Measurements from ENCODE around the gene PDE2A.

The PDE2A gene

DNA sequence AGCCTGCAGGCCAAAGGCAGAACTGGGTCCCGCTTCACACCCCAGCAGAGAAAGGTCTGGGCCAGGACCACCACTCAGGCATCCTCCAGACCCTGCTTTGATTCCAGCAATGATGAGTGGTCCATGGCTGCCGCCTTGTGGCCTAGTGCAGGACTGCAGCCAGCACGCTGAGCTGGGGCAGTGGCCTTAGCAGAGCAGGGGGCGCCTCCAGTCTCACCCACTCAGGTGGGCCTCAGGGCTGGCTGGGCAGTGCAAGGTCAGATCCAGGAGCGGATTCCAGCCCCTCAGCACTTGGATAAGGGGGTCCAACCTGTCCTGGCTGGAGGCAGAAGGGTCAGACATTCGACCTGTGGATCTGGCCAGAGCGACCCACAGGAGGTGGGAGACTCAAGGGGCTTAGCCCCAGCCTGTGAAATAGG, 9.6 kb upstream of the PDE2A start:
- DNase-seq (ENCODE audit: low read depth), result peak; percentile 61

GRCh38 chr11:72682858-72683243, 8.6 kb upstream of the PDE2A start:
- no peak for DNase-seq (ENCODE audit: low read depth)

DNA sequence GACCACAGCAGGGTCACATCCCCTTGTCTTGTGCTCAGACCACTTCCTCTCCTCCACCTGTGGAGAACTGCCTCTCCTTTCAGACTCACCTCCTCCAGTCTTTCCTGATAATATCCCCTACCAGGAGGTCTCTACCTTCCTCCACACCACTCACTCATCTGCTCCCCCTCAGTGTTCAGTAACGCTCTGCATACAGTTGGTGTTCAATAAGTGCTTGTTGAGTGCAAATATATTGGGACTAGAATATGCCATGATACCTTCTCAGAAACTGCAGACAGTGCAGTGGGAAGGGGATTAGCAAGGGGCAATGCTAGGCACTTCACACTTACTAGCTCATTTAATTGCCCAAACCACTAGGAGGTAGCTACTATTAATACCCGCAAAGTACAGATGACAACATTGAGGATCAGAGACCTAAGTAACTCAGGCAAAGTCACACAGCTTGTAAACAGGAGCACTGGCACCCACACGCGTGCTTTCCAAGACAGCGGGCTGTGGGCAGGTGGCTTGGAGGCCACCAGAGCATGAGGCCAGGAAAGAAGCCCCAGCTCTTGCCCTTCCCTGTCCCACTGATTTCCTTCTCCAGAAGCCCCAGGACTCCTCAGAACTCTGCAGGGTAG, 8.1 kb upstream of the PDE2A start:
- DNase-seq (ENCODE audit: low read depth), result no peak

DNA sequence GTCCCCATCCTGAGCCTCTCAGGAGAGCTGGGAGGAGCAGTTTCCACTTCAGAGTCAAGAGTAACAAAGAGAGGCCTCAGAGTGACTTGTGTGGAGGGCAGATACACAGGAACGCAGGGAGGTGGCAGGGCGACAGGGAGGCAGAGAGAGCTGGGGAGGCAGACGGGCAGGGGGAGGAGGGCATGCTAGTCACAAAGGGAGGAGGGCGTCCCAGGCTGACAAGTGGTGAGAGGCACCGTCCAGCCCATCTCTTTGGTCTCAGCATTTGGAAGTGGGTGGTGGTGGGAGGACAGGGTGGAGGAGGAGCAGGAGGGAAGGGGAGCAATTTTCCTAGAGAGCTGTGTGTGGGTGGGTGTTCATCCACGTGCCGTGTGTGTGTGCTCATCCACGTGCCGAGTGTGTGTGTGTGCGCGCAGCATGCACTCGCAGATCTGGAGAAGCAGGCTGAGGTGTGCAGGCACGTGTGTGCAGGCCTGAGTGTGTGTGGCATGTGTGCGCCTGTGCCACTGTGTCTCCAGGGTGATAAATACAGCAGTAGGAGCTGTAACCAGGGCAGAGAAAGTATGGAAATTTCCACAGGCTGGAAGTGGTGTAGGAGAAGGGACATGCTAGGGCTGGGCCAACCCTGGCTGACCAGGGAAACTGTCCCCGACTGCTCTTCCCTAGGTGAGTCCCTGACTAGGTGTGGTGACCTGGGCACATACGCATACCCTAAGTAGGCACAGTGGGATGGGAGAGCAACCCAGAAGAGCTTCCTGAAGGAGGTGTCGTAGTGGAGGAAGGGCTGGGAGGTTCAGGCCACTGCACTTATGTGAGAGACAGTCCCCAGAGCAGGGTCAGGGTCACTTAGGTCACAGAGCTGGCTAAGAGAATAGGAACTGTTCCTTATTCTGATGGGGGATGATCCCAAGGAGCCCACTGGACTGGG, 7.3 kb upstream of the PDE2A start:
- DNase-seq (ENCODE audit: low read depth), result no peak

DNA sequence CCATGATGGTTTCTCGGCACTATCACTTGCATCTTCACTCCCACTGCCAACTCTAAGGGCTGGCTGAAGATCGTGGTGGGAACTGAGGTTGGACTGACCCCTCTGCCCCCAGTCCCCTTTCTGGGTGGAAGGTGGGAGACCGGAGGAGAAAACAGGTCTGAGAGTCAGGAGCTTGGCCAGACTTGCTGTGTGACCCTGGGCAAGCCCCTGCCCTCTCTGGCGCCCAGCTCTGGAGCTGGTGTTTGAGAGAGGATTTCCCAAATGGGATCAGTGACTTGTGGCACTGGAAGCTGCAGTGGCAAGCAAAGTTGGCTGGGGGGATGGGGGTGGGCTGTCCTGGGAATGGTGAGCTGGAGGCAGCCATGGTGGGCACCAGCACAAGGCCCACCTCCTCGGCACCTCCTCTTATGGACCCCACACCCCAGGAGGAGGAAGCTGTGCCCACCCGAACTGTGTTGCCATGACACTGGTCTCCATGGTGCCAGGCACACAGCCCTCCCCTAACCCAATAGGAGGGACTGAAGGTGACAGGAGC, 6.5 kb upstream of the PDE2A start:
- DNase-seq (ENCODE audit: low read depth), result no peak

- no peak for DNase-seq (ENCODE audit: low read depth)
Observed at GRCh38 chr11:72679869-72680268, 5.6 kb upstream of the PDE2A start.

DNA sequence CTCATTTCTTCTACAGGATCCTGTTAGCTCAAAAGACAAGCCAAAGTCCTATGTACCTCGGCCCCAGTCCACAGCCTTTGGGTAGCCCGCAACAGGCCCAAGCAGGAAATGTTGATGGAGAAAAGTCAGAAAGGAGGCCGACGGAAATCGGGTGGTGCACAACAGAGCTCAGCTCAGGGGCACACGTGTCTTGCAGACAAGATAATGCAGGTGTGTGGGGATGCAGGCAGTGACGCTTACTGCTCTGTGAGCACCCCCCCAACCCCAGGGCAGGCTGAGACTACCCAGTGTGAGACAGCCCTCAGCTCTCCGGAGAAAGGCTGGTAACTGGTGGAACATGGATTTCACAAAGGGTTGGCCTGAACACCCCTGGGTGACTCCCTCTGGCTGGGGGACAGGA, 4.3 kb upstream of the PDE2A start:
- DNase-seq (ENCODE audit: low read depth), result no peak

- DNase-seq (ENCODE audit: low read depth), result peak; percentile 54
Observed at GRCh38 chr11:72676861-72677341, 2.7 kb upstream of the PDE2A start.

DNA sequence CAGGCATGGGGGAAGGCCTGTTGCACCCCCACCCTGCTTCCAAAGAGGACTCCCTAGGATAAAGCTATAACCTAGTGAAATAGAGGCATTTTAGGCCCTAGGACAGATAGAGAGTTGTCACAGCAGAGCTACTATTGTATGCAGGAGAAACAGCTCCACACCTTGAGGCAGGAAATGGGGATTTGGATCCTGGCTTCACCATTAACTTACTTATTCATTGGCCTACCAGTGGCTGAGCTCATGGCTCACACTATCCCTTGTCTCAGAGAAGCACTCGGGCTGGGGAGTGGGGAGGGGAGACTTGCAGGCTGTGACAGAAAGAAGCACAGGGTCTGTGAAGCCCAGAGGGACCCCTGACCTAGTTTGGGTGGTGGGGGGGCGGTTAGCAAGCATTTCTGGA, 999 bp upstream of the PDE2A start:
- no peak for DNase-seq (ENCODE audit: low read depth)

GRCh38 chr11:72673284-72673942, 809 bp downstream of the PDE2A start:
- DNase-seq (ENCODE audit: low read depth), result no peak

DNA sequence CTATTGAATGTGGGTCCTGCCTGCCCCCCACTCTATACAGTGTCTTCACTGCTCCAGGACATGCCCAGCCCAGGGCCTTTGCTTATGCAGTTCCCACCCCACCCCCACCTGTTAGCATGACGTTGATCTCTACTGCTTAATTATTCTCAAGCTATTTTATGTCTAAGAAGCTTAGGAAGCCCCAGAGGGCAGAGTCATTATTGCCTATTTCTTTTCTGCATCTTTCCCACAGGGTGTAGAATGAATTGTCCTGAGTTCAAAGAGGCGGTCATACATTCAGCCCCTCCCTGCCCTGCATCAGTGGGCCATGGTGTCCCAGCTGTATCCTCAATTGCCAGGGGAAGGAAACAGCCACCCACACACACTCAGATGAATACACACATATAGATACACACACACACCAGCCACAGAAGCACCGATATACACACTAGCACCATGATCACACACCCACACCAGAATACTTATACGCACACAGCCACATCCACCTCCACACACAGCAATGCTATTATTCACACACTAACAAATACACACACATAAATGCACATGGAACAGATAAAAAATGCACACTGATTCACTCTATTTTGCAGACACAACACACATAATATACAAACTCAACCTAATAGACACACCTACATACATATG, 1.5 kb downstream of the PDE2A start:
- DNase-seq (ENCODE audit: low read depth), result no peak

DNA sequence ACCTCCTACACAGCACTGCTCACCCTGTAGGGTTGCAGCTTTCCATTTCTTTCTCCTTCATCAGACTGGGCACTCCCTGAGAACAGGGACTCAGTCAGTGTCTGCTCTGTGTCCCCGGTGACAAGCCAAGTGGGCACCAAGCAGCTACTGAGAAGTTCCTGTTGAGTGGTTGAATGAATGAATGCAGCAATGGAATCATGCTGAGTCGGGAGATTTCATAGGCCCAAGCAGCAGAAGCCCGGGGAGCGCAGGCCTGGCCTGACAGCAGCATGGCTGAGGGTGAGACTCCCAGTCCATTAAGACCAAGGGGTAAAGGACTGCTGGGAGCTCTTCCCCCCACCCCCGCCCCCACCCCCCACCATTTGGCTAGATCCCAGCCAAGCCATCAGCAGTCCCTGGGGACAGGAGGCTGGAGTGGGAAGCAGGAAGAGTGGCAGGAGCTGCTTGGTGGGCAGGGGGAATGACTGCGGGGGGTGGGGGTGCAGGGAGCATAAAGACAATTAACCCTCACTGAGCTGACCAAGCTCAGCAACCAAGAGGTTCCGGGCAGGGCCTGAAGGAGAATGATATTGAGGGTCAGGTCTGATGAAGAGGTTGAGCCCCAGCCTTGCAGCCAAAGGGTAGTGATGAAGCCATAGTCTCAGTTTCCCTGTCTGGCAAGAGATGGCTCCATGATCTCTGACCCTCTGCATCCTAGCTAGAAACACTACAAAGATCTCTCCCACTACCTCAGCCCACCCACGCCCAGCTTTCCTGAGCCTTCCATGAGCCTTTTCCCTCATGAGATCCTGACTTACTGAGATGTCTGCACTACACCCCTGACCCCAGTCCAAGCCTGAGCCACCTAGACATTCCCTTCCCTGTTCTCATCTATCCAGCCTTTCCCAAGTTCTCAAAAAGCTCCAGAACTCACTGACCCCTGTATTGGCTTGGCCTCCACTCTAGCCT, 2.8 kb downstream of the PDE2A start:
- DNase-seq (ENCODE audit: low read depth), result no peak

DNA sequence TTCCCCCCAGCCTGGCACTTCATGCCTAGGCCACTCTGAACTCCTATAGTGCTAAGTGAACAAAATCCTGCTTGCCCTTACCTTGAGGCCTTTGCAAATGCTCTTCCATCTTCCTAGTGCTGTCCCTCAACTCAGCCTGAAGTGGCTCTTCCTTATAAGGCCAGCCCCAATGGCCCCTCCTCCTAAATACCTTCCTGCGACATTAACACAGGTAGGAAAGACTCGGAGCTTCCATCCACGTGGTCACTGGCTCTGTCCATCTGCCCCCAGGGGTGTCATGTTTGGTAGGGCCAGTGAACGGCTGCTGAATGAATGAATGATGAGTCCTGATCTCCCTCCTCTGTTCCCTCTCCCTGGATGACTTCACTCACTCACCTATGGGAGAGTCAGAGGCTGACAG, 4.2 kb downstream of the PDE2A start:
- no peak for DNase-seq (ENCODE audit: low read depth)

DNA sequence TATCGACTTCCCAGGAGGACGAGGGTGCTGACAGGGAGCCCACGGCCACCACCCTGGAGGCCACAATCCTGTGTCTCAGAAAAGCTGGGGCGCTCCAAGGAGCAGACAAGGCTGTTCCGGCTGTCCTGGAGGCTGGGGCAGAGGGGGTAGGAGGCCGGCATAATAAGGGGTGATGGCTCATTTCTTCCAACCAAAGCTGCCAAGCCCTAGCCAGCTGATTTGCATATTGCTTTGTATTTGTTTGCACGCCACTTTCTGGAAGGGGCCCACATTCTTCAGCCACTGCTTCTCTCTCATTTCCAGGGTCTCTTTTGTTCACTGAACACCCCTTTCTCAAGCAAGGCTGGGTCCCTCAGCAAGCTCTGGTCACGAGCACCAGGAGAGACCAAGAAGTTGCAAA, 4.7 kb downstream of the PDE2A start:
- no peak for DNase-seq (ENCODE audit: low read depth)

DNA sequence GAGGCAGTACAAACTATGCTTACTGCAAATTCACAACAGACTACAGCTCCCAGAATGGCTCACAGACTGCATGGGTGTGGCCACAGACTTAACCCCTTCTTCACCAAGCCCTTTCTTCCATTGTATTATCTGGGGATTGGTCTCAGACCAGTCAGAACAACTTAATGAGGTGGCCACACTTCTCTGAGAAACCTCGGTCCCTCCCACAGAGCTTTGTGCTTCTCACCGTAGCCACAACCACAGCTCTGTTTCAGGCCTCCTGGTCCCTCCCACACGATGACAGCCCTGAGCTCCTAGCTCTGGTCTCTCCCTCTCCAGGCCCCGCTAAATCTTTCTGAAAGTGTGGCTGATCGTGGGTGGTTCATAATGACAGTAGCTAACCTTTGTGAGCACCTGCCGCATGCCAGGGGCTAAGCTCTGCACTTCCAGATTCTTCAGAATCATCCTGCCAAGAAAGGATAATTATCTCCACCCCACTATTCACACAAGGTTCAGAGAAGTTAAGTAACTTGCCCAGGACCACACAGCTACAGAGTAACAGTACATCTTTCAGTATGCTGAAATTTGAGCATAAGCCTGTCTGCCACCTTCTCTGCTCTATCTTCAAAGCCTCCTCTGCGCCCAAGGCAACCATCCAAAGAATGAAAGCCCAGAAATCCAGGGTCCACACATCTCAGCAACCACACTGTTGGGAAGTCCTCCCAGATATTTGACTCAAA, 5.4 kb downstream of the PDE2A start:
- no peak for DNase-seq (ENCODE audit: low read depth)

GRCh38 chr11:72665911-72666472, 8.2 kb downstream of the PDE2A start:
- no peak for DNase-seq (ENCODE audit: low read depth)

- DNase-seq (ENCODE audit: low read depth), result no peak
Observed at GRCh38 chr11:72662036-72662435, 12.2 kb downstream of the PDE2A start.

DNA sequence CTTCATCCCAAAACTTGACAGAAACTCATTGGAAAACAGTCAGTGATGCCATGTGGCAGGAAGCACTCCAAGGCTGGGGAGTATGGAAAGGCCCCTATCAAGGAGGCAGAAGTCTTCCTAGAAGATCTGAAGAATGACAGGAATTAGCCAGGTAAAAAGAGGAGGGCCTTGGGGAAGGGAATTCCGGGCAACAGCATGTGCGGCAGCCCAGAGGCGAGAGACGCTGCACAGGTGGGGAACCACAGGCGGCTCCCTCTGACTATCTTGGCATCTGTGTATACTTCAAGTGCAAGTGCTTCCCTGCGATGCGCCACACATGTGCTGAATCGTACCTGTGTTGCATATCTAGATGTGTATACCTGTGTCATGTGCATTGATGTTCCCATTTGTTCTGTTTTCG, 12.7 kb downstream of the PDE2A start:
- DNase-seq (ENCODE audit: low read depth), result no peak

DNA sequence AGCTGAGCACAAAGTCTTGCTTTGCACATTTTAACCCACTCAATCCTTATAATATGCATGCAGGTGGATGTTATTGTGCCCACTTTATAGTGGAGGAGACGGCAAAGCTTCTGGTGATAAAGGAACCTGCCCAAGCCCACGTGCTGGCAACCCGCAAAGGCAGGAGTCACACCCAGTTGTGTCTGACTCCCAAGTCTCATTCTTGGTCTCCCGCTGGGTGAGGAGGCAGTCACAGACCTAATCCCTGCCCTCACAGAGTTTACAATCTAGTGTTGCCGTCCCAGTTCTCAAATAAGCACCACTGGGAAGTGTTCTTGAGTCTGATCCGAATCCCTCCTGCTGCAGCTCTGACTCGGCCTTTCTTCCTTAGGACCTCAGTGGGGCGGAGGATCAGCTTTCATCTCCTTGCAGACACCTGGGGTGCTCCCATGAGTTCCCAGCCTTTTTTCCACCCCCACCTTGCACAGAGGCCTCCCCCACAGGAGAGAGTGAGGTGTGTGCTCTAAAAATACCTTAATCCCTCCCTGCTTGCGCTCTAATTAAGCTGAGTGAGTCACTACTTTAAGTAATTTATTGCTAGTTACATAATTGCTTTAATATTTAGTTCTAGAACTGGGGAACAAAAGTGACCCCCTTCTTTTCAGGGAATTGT, 15.1 kb downstream of the PDE2A start:
- no peak for DNase-seq (ENCODE audit: low read depth)
